ENCODE results near the gene MPHOSPH9.

Gene MPHOSPH9

GRCh38 chr12:123127182-123127495, 105.8 kb downstream of the MPHOSPH9 start:
- no peak for DNase-seq (ENCODE audit: low read depth)

GRCh38 chr12:123126294-123127181, 106.4 kb downstream of the MPHOSPH9 start:
- DNase-seq (ENCODE audit: low read depth) = no peak

- DNase-seq (ENCODE audit: low read depth) = no peak
Measured at GRCh38 chr12:123122626-123123025, 110.3 kb downstream of the MPHOSPH9 start.

- DNase-seq (ENCODE audit: low read depth) = no peak
Measured at GRCh38 chr12:123121670-123122069, 111.3 kb downstream of the MPHOSPH9 start.

GRCh38 chr12:123120452-123121166, 112.3 kb downstream of the MPHOSPH9 start:
- DNase-seq (ENCODE audit: low read depth) = no peak

- DNase-seq (ENCODE audit: low read depth) = peak; percentile 25
Measured at GRCh38 chr12:123119808-123120207, 113.1 kb downstream of the MPHOSPH9 start.

GRCh38 chr12:123118497-123118896, 114.4 kb downstream of the MPHOSPH9 start:
- DNase-seq (ENCODE audit: low read depth) = no peak

GRCh38 chr12:123115409-123116121, 117.4 kb downstream of the MPHOSPH9 start:
- no peak for DNase-seq (ENCODE audit: low read depth)

- DNase-seq (ENCODE audit: low read depth) = no peak
Measured at GRCh38 chr12:123114304-123115083, 118.4 kb downstream of the MPHOSPH9 start.

- DNase-seq (ENCODE audit: low read depth) = no peak
Measured at GRCh38 chr12:123113026-123113425, 119.9 kb downstream of the MPHOSPH9 start.

GRCh38 chr12:123111498-123112165, 121.3 kb downstream of the MPHOSPH9 start:
- no peak for DNase-seq (ENCODE audit: low read depth)

- no peak for DNase-seq (ENCODE audit: low read depth)
Measured at GRCh38 chr12:123109319-123109772, 123.6 kb downstream of the MPHOSPH9 start.

GRCh38 chr12:123108682-123109066, 124.3 kb downstream of the MPHOSPH9 start:
- DNase-seq (ENCODE audit: low read depth) = no peak

- DNase-seq (ENCODE audit: low read depth) = no peak
Measured at GRCh38 chr12:123107926-123108681, 124.8 kb downstream of the MPHOSPH9 start.

- peak; percentile 5 for DNase-seq (ENCODE audit: low read depth)
Measured at GRCh38 chr12:123106640-123107359, 126.1 kb downstream of the MPHOSPH9 start.

- no peak for DNase-seq (ENCODE audit: low read depth)
Measured at GRCh38 chr12:123105211-123105826, 127.6 kb downstream of the MPHOSPH9 start.

- DNase-seq (ENCODE audit: low read depth) = no peak
Measured at GRCh38 chr12:123104809-123105208, 128.1 kb downstream of the MPHOSPH9 start.

Measured in T follicular helper cell (primary cell).